ENCODE measurements around the gene EIF2S1. TPM values are rescaled to one million over a fixed set of nuclear protein-coding genes. Genes with fewer than 3 reads are reported as not detected.

Gene EIF2S1
- total and polyA plus RNA-seq, 12 donors, result 18.7 to 118 (median 94.3) TPM

- H3K4me1 ChIP-seq, result no peaks in the 10 kb centered on the region
- no peak for DNase-seq
- H3K27me3 ChIP-seq, result no peaks in the 10 kb centered on the region
- ATAC-seq, result no peak
- TF ChIP-seq CTCF (IDR thresholded peaks at IDR 0.05), result no peak
- no peak overlapping the region for H3K27ac ChIP-seq
- H3K36me3 ChIP-seq, result peaks cover 0 to 40% (median 8%) of the 10 kb centered on the region in 9 donors
- H3K4me3 ChIP-seq, result no peak overlapping the region
- intact Hi-C loops (cut with DNase I), result no loop called here
- 80 to 94% methylated on average over 3 of the region's 3 CpGs for WGBS, 2 donors
- no peaks in the 10 kb centered on the region for H3K9me3 ChIP-seq
Measured at GRCh38 chr14:67389275-67389674, 29.1 kb downstream of the EIF2S1 start.

- H3K4me1 ChIP-seq, result no peaks in the 10 kb centered on the region
- TF ChIP-seq CTCF (IDR thresholded peaks at IDR 0.05), result no peak
- ATAC-seq (no peak), DNase-seq (no peak)
- no peak overlapping the region for H3K27ac ChIP-seq
- no peaks in the 10 kb centered on the region for H3K27me3 ChIP-seq
- intact Hi-C loops (cut with DNase I), result no loop called here
- H3K36me3 ChIP-seq, result peaks cover 0 to 33% (median 2%) of the 10 kb centered on the region in 9 donors
- H3K4me3 ChIP-seq, result no peak overlapping the region
- no peaks in the 10 kb centered on the region for H3K9me3 ChIP-seq
- WGBS, 2 donors, result 32 to 55% methylated on average over 1 of the region's 1 CpG
Measured at GRCh38 chr14:67389811-67390534, 29.8 kb downstream of the EIF2S1 start.

GRCh38 chr14:67391268-67391667, 31.1 kb downstream of the EIF2S1 start:
- Histone ChIP-seq H3K4me1 (no peaks in the 10 kb centered on the region), H3K4me3 (no peak overlapping the region), H3K27me3 (no peaks in the 10 kb centered on the region), H3K9me3 (no peaks in the 10 kb centered on the region), H3K27ac (no peak overlapping the region), H3K36me3 (peaks cover 0 to 20% (median 0%) of the 10 kb centered on the region in 9 donors)
- no peak for DNase-seq
- 70 to 73% methylated on average over 6 of the region's 6 CpGs for WGBS, 2 donors
- intact Hi-C loops (cut with DNase I), result no loop called here
- no peak for TF ChIP-seq CTCF (IDR thresholded peaks at IDR 0.05)
- no peak for ATAC-seq

- Histone ChIP-seq H3K9me3 (no peaks in the 10 kb centered on the region), H3K27ac (no peak overlapping the region), H3K4me1 (no peaks in the 10 kb centered on the region), H3K27me3 (no peaks in the 10 kb centered on the region), H3K4me3 (no peak overlapping the region), H3K36me3 (peaks cover 0 to 11% (median 0%) of the 10 kb centered on the region in 9 donors)
- WGBS, 2 donors, result 60 to 75% methylated on average over 3 of the region's 3 CpGs
- DNase-seq, result no peak
- ATAC-seq, result no peak
- intact Hi-C loops (cut with DNase I), result no loop called here
- TF ChIP-seq CTCF (IDR thresholded peaks at IDR 0.05), result no peak
Measured at GRCh38 chr14:67392123-67392522, 32.0 kb downstream of the EIF2S1 start.
